Kidney (tissue), 14 donors: ENCODE data around the gene MLN. TPM values are rescaled to one million over a fixed set of nuclear protein-coding genes. Genes with fewer than 3 reads are reported as not detected.
"Not testable (repeated sequence)": the region's sequence is repeated elsewhere in the genome, so short reads cannot be mapped to it uniquely, and the experiment has no call there.

Experiments used
- DNase-seq, 5 donors: peaks; one replicate each; pipeline ENCODE4 v3.0.0-alpha.2; 2013 to 2020
- FAIRE-seq: peaks from 2 replicates; lab custom pipeline; 2012; peaks lifted over from hg19 to GRCh38; lab: Jason Lieb, UNC
- H3K27ac ChIP-seq, 2 donors: one replicate each; pipeline ENCODE4 v1.7.0; 2013; ENCODE audit warnings: low read depth in 2 of 2, low read length in 2 of 2, inconsistent platforms in 1 of 2
- H3K27me3 ChIP-seq: one replicate; pipeline ENCODE4 v1.7.1; 2013; ENCODE audit warnings: low read length, inconsistent platforms; ENCODE audit not compliant: control insufficient read depth, insufficient read depth
- H3K36me3 ChIP-seq, 3 donors: one replicate each; pipeline versions ENCODE4 v1.7.0 to v1.7.1; 2013; ENCODE audit warnings: low read length in 3 of 3, control low read depth in 1 of 3, inconsistent platforms in 1 of 3; ENCODE audit not compliant: insufficient read depth in 3 of 3, control insufficient read depth in 2 of 3
- H3K4me1 ChIP-seq, 3 donors: one replicate each; pipeline versions ENCODE4 v1.7.0 to v1.7.1; 2013; ENCODE audit warnings: low read length in 3 of 3, inconsistent platforms in 1 of 3, low read depth in 1 of 3; ENCODE audit not compliant: control insufficient read depth in 2 of 3, insufficient read depth in 2 of 3
- H3K4me3 ChIP-seq, 3 donors: one replicate each; pipeline versions ENCODE4 v1.7.0 to v1.8.1; 2013; ENCODE audit warnings: low read length in 3 of 3, control low read depth in 1 of 3, inconsistent platforms in 1 of 3
- H3K9ac ChIP-seq, 3 donors: one replicate each; pipeline versions ENCODE4 v1.7.0 to v1.7.1; 2013; ENCODE audit warnings: low read length in 3 of 3, control low read depth in 1 of 3, inconsistent platforms in 1 of 3
- H3K9me3 ChIP-seq, 3 donors: one replicate each; pipeline versions ENCODE4 v1.7.0 to v1.7.1; 2013; ENCODE audit warnings: low read length in 3 of 3, control low read depth in 1 of 3, inconsistent platforms in 1 of 3; ENCODE audit not compliant: control insufficient read depth in 2 of 3, insufficient read depth in 1 of 3
- CTCF ChIP-seq: IDR thresholded peaks from 3 replicates; pipeline ENCODE4 v1.5.1; 2012; ENCODE audit warnings: mild to moderate bottlenecking, moderate library complexity, borderline replicate concordance; ENCODE audit not compliant: insufficient read depth; ENCODE audit errors: extremely low read depth
- intact Hi-C: fragments of 100-400 bp; cut with DNase I; formaldehyde crosslinking; loops from one replicate; pipeline ENCODE4 v1.11.1; 2022
- polyA plus RNA-seq: library from polyadenylated mRNA; stranded (reverse); fragments of 350-450 nt; fragmentation: Illumina TruSeq; extraction: RNeasy Lipid Tissue Mini Kit (QIAGEN cat#74804); gene quantifications from one replicate; pipeline ENCODE4 v1.2.3, GENCODE V29; 2014; ENCODE audit warnings: low read depth, low replicate concordance; ENCODE audit not compliant: insufficient read depth
- total RNA-seq: library from RNA; stranded (reverse); fragmentation: NEBNext Ultra II Directional; extraction: Animal tissue kit (Norgen Biotek cat#: 25700); gene quantifications from one replicate; pipeline ENCODE4 v1.2.1, GENCODE V29; 2021
- donor health status: control.
- donor health status: control.
- donor health status: control.
- donor health status: control.
- donor health status: control.
- donor health status: DM: yes; HTN: yes; CAD: no.
- donor health status: Normal renal cell carcinoma (clear cell type).

The MLN gene
- total and polyA plus RNA-seq, 2 donors from 2014 or later: not detected

DNA sequence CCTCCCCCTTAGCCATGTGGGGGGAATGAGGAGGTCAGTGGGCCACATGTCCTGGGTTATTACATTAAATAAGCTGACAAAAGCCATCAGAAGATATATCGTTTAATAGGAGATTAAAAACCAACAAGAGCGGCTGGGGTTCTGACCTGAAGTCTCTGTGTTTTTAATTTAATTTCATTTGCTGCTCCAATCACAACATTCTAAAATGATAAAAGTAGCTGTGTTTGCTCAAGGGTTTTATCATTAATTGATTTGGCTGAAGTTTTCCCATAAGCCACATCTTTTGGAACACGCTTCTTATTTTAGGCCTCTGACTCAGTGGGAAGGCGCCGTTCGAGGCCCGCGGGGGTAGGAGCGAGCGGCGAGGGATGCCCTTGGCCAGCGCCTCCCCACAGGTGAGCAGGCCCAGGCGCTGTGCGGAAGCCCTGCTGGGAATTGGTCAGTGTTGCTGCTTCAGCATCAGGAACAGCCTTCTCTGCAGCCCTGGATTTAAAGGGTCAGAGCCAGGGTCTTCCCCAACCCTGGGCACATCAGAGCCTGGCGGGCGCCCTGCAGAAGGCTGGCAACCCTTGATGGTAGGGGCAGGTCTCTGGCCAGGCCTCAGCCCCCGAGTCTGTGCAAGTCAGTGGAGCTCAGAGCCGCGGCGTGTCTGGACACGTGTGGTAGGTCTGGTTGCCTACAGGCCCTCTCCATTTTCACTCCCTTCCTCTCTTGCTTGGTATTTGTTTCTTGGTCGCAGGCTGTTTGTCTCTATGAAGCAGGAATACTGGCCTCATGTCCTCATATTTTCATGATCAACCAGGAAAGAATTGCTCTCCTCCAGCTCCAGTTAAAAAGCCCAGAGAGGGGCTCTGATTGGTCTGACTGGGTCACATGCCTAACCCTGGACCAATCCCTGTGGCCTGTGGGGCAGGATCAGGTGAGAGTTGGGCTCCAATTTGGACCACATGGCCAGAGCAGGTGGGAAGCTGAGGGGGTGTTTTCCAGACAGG, 30.9 kb upstream of the MLN start:
- H3K36me3 ChIP-seq: no peaks in the 10 kb centered on the region
- no peak overlapping the region for H3K4me3 ChIP-seq
- intact Hi-C loops: no loop called here
- no peak for TF ChIP-seq CTCF
- peaks cover 3 to 7% (median 6%) of the 10 kb centered on the region in 3 donors for H3K4me1 ChIP-seq
- FAIRE-seq (no peak), DNase-seq (no peak)
- no peak overlapping the region for H3K27ac ChIP-seq
- H3K9me3 ChIP-seq: no peaks in the 10 kb centered on the region
- no peaks in the 10 kb centered on the region for H3K27me3 ChIP-seq
- no peak overlapping the region for H3K9ac ChIP-seq

DNA sequence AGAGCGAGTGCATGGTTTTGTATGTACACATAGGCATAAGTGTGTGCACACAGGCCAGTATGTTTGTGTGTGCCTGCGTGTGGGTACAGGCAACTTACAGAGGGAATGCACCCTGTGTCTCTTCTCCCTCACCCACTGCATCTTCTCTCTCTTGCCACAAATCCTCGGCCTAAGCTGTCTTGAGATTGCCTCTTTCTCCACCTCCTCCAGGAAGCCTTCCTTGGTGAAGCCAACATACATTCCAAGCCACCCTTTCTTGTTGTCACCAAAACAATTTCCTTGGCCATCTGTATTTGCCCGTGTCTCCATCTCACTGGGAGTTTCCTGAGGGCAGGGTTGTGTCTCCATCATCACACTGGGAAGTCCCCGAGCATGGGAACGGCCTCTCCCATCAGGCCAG, 29.8 kb upstream of the MLN start:
- H3K27ac ChIP-seq: no peak overlapping the region
- FAIRE-seq (no peak), DNase-seq (peak in 1 of 5 donors; percentile 0)
- intact Hi-C loops: no loop called here
- no peak overlapping the region for H3K4me3 ChIP-seq
- H3K9me3 ChIP-seq: no peaks in the 10 kb centered on the region
- H3K9ac ChIP-seq: no peak overlapping the region
- no peak for TF ChIP-seq CTCF
- peaks cover 0 to 3% (median 0%) of the 10 kb centered on the region in 3 donors for H3K4me1 ChIP-seq
- H3K36me3 ChIP-seq: no peaks in the 10 kb centered on the region
- no peaks in the 10 kb centered on the region for H3K27me3 ChIP-seq

DNA sequence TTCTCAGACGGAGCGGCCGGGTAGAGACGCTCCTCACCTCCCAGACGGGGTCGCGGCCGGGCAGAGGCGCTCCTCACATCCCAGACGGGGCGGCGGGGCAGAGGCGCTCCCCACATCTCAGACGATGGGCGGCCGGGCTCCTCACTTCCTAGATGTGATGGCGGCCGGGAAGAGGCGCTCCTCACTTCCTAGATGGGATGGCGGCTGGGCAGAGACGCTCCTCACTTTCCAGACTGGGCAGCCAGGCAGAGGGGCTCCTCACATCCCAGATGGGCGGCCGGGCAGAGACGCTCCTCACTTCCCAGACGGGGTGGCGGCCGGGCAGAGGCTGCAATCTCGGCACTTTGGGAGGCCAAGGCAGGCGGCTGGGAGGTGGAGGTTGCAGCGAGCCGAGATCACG, 29.0 kb upstream of the MLN start:
- H3K36me3 ChIP-seq, H3K4me3 ChIP-seq, intact Hi-C loops, H3K4me1 ChIP-seq, H3K9ac ChIP-seq, H3K9me3 ChIP-seq, FAIRE-seq, H3K27me3 ChIP-seq, H3K27ac ChIP-seq: not testable (repeated sequence)
- DNase-seq: peak in 1 of 5 donors; percentile 21

DNA sequence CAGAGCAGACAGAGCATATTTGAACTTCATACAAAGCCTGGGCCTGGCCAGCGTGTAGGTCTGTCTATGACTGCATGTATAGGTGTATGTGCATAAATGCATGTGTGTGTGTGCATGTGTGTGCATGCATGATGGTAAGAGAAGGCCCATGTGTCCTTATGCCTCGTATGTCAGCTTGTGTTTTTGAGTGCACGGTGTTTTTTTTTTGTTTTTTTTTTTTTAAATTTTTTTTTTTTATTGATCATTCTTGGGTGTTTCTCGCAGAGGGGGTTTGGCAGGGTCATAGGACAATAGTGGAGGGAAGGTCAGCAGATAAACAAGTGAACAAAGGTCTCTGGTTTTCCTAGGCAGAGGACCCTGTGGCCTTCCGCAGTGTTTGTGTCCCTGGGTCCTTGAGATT, 27.9 kb upstream of the MLN start:
- H3K4me1 ChIP-seq, FAIRE-seq, DNase-seq, H3K9me3 ChIP-seq, intact Hi-C loops, H3K36me3 ChIP-seq, H3K9ac ChIP-seq, H3K4me3 ChIP-seq, H3K27me3 ChIP-seq, H3K27ac ChIP-seq: not testable (repeated sequence)
